Measurements from ENCODE around the gene C6orf132. TPM values are rescaled to one million over a fixed set of nuclear protein-coding genes. Genes with fewer than 3 reads are reported as not detected.

C6orf132 gene
- total and polyA plus RNA-seq, 2 experiments from 2014 or later = 22.2 to 40.9 TPM

DNA sequence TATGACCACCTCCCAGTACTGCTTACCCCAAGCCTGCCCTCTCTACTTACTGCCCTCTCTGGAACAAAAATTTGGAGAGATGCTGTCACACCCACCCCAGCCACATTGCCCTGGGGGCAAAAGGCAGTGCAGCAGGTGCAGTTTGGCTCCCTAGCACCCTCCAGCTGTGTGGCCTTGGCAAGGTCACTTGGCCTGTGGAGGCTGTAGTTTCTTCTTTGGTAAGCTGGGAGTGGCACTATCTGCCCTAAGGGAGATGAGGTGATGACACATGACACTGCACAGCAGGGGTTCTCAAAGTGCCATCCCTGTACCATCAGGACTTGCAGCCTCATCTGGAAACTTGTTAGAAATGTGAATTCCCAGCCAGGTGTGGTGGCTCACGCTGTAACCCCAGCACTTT lies 47.3 kb downstream of the C6orf132 start (continued):
- TF ChIP-seq, protein P1, sequence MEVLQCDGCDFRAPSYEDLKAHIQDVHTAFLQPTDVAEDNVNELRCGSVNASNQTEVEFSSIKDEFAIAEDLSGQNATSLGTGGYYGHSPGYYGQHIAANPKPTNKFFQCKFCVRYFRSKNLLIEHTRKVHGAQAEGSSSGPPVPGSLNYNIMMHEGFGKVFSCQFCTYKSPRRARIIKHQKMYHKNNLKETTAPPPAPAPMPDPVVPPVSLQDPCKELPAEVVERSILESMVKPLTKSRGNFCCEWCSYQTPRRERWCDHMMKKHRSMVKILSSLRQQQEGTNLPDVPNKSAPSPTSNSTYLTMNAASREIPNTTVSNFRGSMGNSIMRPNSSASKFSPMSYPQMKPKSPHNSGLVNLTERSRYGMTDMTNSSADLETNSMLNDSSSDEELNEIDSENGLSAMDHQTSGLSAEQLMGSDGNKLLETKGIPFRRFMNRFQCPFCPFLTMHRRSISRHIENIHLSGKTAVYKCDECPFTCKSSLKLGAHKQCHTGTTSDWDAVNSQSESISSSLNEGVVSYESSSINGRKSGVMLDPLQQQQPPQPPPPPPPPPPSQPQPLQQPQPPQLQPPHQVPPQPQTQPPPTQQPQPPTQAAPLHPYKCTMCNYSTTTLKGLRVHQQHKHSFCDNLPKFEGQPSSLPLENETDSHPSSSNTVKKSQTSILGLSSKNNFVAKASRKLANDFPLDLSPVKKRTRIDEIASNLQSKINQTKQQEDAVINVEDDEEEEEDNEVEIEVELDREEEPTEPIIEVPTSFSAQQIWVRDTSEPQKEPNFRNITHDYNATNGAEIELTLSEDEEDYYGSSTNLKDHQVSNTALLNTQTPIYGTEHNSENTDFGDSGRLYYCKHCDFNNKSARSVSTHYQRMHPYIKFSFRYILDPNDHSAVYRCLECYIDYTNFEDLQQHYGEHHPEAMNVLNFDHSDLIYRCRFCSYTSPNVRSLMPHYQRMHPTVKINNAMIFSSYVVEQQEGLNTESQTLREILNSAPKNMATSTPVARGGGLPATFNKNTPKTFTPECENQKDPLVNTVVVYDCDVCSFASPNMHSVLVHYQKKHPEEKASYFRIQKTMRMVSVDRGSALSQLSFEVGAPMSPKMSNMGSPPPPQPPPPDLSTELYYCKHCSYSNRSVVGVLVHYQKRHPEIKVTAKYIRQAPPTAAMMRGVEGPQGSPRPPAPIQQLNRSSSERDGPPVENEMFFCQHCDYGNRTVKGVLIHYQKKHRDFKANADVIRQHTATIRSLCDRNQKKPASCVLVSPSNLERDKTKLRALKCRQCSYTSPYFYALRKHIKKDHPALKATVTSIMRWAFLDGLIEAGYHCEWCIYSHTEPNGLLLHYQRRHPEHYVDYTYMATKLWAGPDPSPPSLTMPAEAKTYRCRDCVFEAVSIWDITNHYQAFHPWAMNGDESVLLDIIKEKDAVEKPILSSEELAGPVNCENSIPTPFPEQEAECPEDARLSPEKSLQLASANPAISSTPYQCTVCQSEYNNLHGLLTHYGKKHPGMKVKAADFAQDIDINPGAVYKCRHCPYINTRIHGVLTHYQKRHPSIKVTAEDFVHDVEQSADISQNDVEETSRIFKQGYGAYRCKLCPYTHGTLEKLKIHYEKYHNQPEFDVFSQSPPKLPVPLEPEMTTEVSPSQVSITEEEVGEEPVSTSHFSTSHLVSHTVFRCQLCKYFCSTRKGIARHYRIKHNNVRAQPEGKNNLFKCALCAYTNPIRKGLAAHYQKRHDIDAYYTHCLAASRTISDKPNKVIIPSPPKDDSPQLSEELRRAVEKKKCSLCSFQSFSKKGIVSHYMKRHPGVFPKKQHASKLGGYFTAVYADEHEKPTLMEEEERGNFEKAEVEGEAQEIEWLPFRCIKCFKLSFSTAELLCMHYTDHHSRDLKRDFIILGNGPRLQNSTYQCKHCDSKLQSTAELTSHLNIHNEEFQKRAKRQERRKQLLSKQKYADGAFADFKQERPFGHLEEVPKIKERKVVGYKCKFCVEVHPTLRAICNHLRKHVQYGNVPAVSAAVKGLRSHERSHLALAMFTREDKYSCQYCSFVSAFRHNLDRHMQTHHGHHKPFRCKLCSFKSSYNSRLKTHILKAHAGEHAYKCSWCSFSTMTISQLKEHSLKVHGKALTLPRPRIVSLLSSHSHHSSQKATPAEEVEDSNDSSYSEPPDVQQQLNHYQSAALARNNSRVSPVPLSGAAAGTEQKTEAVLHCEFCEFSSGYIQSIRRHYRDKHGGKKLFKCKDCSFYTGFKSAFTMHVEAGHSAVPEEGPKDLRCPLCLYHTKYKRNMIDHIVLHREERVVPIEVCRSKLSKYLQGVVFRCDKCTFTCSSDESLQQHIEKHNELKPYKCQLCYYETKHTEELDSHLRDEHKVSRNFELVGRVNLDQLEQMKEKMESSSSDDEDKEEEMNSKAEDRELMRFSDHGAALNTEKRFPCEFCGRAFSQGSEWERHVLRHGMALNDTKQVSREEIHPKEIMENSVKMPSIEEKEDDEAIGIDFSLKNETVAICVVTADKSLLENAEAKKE (CRISPR knock-in tag; IDR thresholded peaks at IDR 0.05) = no peak
- TF ChIP-seq, protein P2, sequence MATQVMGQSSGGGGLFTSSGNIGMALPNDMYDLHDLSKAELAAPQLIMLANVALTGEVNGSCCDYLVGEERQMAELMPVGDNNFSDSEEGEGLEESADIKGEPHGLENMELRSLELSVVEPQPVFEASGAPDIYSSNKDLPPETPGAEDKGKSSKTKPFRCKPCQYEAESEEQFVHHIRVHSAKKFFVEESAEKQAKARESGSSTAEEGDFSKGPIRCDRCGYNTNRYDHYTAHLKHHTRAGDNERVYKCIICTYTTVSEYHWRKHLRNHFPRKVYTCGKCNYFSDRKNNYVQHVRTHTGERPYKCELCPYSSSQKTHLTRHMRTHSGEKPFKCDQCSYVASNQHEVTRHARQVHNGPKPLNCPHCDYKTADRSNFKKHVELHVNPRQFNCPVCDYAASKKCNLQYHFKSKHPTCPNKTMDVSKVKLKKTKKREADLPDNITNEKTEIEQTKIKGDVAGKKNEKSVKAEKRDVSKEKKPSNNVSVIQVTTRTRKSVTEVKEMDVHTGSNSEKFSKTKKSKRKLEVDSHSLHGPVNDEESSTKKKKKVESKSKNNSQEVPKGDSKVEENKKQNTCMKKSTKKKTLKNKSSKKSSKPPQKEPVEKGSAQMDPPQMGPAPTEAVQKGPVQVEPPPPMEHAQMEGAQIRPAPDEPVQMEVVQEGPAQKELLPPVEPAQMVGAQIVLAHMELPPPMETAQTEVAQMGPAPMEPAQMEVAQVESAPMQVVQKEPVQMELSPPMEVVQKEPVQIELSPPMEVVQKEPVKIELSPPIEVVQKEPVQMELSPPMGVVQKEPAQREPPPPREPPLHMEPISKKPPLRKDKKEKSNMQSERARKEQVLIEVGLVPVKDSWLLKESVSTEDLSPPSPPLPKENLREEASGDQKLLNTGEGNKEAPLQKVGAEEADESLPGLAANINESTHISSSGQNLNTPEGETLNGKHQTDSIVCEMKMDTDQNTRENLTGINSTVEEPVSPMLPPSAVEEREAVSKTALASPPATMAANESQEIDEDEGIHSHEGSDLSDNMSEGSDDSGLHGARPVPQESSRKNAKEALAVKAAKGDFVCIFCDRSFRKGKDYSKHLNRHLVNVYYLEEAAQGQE (IDR thresholded peaks at IDR 0.05; ENCODE audit: unreplicated experiment) = no peak
- TF ChIP-seq ZNF331 (CRISPR knock-in tag; IDR thresholded peaks at IDR 0.05; ENCODE audit: low read depth) = no peak
- TF ChIP-seq, protein P3, sequence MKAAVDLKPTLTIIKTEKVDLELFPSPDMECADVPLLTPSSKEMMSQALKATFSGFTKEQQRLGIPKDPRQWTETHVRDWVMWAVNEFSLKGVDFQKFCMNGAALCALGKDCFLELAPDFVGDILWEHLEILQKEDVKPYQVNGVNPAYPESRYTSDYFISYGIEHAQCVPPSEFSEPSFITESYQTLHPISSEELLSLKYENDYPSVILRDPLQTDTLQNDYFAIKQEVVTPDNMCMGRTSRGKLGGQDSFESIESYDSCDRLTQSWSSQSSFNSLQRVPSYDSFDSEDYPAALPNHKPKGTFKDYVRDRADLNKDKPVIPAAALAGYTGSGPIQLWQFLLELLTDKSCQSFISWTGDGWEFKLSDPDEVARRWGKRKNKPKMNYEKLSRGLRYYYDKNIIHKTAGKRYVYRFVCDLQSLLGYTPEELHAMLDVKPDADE (IDR thresholded peaks at IDR 0.05) = no peak
